ENCODE data around the gene CCT4.
"Not testable (repeated sequence)": the region's sequence is repeated elsewhere in the genome, so short reads cannot be mapped to it uniquely, and the experiment has no call there.

Gene CCT4

DNA sequence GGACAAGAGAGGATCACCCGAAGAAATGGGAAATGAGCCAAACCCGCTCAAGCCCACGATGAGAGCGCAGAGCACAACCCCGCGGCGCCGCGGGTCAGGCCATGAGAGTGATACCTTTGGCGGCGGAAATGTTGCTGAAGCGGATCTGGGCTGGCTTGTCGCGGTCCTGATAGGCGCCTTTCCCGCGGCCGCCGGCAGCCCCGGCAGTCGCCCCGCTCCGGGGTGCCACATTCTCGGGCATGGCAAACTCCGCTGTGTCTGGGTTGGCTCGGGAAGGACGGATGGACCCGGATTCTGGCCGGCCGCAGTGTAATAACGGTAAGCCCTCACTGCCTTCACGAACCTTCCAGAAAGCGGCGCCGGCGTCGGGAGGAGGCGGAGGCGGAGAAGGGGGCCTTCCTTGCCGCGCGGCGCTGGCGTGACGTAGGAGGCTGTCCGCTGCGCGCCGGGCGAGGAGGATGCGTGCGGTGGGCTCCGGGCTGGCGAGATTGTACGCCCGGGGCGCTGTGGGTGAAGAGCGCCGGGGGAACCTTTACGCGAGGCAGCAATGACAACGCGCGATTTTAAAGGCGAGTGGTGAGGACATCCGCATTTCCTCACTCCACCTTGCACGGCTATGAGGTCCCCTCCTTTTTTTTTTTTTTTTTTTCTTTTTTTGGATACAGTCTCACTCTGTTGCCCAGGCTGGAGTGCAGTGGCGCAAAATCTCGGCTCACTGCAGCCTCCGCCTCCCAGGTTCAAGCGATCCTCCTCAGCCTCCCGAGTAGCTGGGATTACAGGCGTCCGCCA lies at the start of gene CCT4:
Gene CCT4, minus strand, starts transcription at position 390 of the 789 bp plus-strand sequence. Its CDS starts 149 bp downstream, at position 241.
- DNase-seq (ENCODE audit: extremely low read depth in 1 of 2, low read depth in 1 of 2) = peak; percentile 80 to 85

DNA sequence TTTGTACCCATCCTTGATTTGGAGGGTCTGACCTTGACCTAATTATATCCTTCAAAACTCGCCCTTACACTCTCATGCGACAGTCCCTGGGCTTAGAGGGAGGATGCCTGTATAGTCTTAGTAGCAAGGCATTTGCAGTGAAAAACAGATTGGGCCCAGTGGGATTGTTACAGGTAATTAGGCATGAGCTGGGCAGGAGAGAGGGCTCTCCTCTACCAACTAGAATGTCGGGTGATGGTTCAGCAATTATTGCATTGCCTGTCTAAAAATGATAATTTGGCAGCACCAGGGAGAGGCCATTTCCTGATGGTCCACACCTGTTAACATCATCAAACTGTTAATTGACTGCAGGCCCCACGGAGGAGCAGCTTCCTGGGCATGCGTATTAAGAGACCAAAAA lies 49.4 kb upstream of the CCT4 start:
- no peak for DNase-seq (ENCODE audit: extremely low read depth in 1 of 2, low read depth in 1 of 2)

- no peak for DNase-seq (ENCODE audit: extremely low read depth in 1 of 2, low read depth in 1 of 2)
These were observed 48.6 kb upstream of the CCT4 start for GRCh38 chr2:61937098-61937497.

GRCh38 chr2:61928826-61929461 lies 40.5 kb upstream of the CCT4 start:
- DNase-seq (ENCODE audit: extremely low read depth in 1 of 2, low read depth in 1 of 2) = no peak

GRCh38 chr2:61926531-61927477 lies 38.3 kb upstream of the CCT4 start:
- no peak for DNase-seq (ENCODE audit: extremely low read depth in 1 of 2, low read depth in 1 of 2)

DNA sequence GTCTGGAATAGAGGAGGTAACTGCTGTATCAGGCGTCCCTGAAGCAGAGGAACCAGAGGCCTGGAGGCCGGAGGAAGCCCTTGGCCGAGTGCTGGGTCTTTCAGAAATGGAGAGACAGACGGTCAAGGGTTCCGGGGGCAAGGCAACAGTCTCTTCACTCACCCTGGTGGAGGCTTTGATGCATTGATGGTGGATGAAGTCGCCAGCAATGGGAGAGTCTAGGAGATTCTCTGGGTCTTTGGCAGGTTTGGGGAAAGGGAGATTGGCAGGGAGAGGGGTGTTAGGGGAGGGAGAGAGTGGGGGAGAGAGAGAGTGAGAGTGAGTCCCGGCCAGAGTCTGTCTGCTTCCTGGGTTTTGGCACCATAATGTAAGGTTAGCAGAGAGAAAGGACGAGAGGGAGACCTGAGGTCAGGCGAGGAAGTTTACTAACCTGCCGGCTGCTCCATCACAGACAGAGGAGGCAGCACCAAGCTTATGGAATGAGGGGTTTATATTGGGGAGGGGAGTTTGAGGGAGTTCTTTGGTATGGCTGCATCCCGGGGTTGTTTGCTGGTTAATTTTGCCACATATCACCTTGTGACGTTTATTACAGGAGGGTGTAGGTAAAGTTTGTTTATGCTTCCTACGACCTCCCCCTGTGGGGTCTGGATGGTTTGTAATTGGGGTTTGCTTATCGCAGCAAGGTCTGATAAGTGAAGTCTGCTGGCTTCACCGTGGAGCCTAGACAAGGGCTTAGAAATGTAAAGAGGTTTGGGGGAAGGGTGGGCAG lies 36.6 kb upstream of the CCT4 start:
- no peak for DNase-seq (ENCODE audit: extremely low read depth in 1 of 2, low read depth in 1 of 2)

DNA sequence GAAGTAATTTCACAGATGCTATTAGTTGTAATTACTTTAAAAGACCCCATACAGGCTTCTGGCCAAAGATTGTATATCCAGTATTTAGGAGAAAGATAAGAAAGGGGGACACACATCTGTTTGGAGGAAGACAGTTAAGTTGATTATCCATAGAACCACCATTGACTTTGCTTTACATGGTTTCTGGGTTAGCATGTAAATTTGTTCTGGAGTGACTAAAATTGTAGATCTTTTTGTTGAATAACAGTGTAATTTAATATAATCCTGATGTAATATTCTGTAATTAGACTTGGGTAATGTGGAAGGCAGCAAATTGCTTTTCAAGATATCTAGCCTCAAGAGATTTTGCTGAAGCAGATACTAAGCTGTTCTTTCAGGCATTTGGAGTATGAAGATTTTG lies 34.3 kb upstream of the CCT4 start:
- no peak for DNase-seq (ENCODE audit: extremely low read depth in 1 of 2, low read depth in 1 of 2)

GRCh38 chr2:61920548-61920947 lies 32.1 kb upstream of the CCT4 start:
- DNase-seq (ENCODE audit: extremely low read depth in 1 of 2, low read depth in 1 of 2) = no peak

- DNase-seq (ENCODE audit: extremely low read depth in 1 of 2, low read depth in 1 of 2) = not testable (repeated sequence)
These were observed 26.3 kb upstream of the CCT4 start for GRCh38 chr2:61914794-61915193.

DNA sequence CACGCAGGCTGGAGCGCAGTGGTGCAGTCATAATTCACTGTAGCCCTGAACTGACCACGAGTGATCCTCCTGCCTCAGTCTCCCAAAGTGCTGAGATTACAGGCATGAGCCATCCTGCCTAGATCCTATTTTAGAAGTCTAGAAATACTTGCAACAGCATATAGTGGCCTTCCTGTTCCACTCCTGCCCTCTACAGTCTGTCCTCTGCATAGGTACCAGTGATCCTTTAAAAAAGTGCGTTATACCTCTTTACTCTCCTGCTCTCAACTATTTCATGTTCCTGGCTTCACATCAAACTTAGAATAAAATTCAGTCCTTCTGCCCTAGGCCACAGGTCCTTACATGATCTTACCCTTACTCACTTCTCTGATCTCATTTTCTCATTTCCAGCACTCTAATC lies 23.1 kb upstream of the CCT4 start:
- no peak for DNase-seq (ENCODE audit: extremely low read depth in 1 of 2, low read depth in 1 of 2)

DNA sequence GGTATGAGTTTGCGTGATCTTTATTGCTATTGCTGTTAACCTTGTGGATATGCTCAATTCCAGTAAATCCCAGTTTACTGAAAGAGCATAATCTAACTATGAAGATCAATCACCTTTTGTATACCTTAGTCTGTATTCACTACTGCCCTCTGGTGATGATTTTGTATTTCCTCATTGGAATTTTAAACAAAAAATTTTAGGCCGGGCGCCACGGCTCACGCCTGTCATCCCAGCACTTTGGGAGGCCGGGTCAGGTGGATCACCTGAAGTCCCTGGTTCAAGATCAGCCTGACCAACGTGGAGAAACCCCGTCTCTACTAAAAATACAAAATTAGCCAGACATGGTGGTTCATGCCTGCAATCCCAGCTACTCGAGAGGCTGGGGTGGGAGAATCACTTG lies 22.1 kb upstream of the CCT4 start:
- DNase-seq (ENCODE audit: extremely low read depth in 1 of 2, low read depth in 1 of 2) = no peak

DNA sequence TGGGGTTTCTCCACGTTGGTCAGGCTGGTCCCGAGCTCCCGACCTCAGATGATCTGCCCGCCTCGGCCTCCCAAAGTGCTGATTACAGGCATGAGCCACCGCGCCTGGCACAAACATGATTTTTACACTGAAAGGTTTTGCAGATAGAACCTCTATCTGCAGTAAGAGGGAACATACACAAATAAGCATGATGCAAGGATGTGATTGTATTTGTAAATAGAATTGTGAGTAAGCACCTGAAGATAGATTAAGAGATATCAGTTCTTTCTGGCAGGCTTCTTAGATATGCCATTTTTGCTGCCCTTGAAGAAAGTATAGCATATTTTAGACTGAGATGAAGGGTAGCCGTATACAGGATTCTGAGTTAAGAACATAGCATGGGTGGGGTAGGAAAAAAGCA lies 20.7 kb upstream of the CCT4 start:
- no peak for DNase-seq (ENCODE audit: extremely low read depth in 1 of 2, low read depth in 1 of 2)

DNA sequence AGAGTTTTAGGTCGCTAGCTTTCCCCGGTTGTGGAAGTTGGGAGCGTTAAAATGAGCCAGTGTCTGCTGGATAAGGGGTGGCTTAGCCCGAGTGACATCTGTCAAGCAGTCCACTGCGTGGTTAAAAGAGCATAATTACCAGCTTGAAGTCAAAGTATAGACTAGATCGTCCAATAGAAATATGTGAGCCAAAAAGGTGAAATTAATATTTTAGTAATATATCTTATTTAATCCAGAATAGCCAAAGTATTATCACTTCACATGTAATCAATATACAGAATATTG lies 17.7 kb upstream of the CCT4 start:
- DNase-seq (ENCODE audit: extremely low read depth in 1 of 2, low read depth in 1 of 2) = no peak

DNA sequence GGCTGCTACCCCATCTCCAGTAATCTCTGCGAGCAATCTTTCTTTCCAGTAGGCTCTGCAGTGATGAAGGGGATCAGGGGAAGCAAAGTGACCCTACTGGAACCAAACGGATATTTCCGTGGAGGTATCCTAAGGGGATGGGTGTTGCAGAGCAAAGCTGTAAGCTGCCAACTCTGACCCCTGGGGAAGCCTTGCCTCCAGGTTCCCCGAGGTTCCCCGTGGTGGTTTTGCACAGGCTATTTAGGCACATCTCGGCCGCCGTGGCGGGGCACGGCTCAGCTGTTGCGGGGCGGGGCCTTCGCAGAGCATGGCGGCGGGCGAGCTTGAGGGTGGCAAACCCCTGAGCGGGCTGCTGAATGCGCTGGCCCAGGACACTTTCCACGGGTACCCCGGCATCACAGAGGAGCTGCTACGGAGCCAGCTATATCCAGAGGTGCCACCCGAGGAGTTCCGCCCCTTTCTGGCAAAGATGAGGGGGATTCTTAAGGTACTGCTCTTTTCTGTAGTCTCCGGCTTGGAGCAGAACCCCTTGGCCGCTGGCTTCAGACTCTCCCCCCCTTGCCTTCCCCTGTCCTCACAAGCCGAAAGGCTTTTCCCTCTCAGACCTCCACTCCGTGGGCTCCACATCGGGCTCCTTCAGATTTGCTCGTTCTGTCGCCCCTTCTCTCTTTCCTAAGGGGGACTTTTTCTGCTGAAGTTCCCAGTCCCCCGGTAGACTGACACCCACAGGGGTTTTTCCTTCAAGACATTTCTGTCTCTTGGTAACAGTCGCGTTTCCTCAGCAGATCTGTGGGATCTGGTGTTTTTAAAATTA lies 17.1 kb upstream of the CCT4 start, which contains the start of gene COMMD1:
Gene COMMD1, plus strand, starts transcription at position 303 of the 814 bp plus-strand sequence. Its CDS starts 5 bp downstream, at position 308.
- DNase-seq (ENCODE audit: extremely low read depth in 1 of 2, low read depth in 1 of 2) = peak; percentile 66 to 73

DNA sequence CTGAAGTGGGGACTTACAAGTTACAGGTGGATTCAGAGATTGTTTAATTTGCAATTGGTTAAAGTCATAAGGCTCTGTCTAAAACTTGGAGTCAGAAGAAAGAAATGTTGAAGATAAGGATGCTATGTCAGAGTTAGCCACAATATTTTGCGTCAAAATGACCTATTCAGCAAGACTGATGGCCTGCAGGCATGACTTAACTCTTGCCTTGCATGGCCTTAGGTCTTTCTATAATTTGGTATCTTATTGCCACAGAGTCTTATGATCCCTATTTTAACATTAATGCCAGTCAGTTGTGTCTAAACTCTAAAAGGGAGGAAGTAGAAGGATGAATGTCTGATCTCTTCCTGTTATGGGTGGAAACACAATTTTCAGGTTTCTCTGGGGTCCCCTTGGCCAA lies 11.8 kb upstream of the CCT4 start:
- no peak for DNase-seq (ENCODE audit: extremely low read depth in 1 of 2, low read depth in 1 of 2)

- no peak for DNase-seq (ENCODE audit: extremely low read depth in 1 of 2, low read depth in 1 of 2)
These were observed 10.4 kb upstream of the CCT4 start for GRCh38 chr2:61898810-61899209.

DNA sequence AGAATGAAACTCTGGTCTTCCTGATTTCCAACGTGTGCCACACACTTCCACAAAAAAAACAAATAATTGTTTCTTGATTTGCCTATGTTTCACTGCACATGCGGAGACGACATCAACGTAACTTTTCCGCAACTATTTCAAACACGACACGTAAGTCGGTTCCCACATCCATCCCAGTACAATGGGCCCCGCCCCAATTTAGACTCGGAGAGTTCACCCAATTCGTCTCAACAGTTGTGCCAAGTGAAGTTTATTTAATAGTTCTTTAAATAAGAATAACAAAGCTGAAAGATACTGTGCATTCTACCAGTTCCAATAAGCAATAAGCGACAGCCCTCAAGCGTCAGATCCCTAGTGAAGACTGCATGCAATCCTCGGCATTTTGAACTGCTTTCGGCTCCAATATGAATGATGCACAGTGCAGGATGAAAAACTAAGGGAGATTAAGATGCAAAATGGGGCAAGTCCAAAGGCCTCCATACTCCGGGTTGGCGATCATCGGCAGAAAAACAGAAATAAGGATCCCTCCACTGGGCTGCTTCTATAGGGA lies 664 bp downstream of the CCT4 start:
- DNase-seq (ENCODE audit: extremely low read depth in 1 of 2, low read depth in 1 of 2) = no peak

- DNase-seq (ENCODE audit: extremely low read depth in 1 of 2, low read depth in 1 of 2) = no peak
These were observed 2.4 kb downstream of the CCT4 start for GRCh38 chr2:61885896-61886603.

DNA sequence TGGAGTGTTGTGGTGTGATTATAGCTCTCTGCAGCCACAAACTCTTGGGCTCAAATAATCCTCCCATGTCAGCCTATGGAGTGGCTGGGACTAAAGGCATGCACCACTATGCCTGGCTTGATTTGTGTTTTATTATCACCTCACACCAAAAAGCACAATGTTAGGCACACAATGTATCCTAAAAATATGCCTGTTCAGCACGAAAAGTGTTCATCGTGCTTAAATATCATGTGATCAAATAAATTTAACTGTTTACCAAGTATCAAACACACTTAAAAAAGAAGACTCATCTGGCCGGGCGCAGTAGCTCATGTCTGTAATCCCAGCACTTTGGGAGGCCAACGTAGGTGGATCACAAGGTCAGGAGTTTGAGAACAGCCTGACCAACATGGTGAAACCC lies 5.6 kb downstream of the CCT4 start:
- DNase-seq (ENCODE audit: extremely low read depth in 1 of 2, low read depth in 1 of 2) = no peak
